MM.1S (cell line): Measurements from ENCODE around the gene ACHE.

Experiments used
- EZH2 ChIP-seq: fragments of 300-600 bp; sonication (generic); optimal IDR thresholded peaks from 2 replicates; pipeline ENCODE3; 2017; ENCODE audit warnings: low read depth, mild to moderate bottlenecking, antibody characterized with exemption, low read length, mixed read lengths
- EZH2phosphoT487 ChIP-seq: fragments of 300-600 bp; sonication (generic); IDR thresholded peaks from 2 replicates; pipeline ENCODE4 v1.6.1; 2018; ENCODE audit warnings: antibody characterized with exemption, low read length
- TF ChIP-seq, protein P1 (sequence below): fragments of 300-600 bp; sonication (generic); IDR thresholded peaks from 2 replicates; pipeline ENCODE4 v1.5.1; 2016; ENCODE audit warnings: antibody characterized with exemption, low read length, mixed read lengths

GRCh38 chr7:100890653-100891567, 4.8 kb downstream of the ACHE start:
- TF ChIP-seq, protein P1, sequence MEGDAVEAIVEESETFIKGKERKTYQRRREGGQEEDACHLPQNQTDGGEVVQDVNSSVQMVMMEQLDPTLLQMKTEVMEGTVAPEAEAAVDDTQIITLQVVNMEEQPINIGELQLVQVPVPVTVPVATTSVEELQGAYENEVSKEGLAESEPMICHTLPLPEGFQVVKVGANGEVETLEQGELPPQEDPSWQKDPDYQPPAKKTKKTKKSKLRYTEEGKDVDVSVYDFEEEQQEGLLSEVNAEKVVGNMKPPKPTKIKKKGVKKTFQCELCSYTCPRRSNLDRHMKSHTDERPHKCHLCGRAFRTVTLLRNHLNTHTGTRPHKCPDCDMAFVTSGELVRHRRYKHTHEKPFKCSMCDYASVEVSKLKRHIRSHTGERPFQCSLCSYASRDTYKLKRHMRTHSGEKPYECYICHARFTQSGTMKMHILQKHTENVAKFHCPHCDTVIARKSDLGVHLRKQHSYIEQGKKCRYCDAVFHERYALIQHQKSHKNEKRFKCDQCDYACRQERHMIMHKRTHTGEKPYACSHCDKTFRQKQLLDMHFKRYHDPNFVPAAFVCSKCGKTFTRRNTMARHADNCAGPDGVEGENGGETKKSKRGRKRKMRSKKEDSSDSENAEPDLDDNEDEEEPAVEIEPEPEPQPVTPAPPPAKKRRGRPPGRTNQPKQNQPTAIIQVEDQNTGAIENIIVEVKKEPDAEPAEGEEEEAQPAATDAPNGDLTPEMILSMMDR = no peak
- TF ChIP-seq EZH2 (no peak), EZH2phosphoT487 (no peak)
